Neutrophil (primary cell): ENCODE data around the gene PDF.

ENCODE experiments used
- H3K27ac ChIP-seq: fragments of 200-600 bp; sonication (generic); 2 replicates; pipeline ENCODE4 v1.5.1; 2016; ENCODE audit warnings: mild to moderate bottlenecking, moderate library complexity
- H3K27me3 ChIP-seq: fragments of 200-600 bp; sonication (generic); 2 replicates; pipeline ENCODE4 v1.6.0; 2016; ENCODE audit warnings: mild to moderate bottlenecking
- H3K36me3 ChIP-seq: fragments of 200-600 bp; sonication (generic); 2 replicates; pipeline ENCODE4 v1.5.1; 2017
- H3K4me1 ChIP-seq, 2 experiments: fragments of 200-600 bp in 1 of 2; sonication (generic) in 1 of 2; 1 replicate in 1 of 2; 2 replicates in 1 of 2; pipeline versions ENCODE4 v1.5.1 to v1.6.1; 2013 to 2016; ENCODE audit warnings: low read depth in 1 of 2, low read length in 1 of 2, mild to moderate bottlenecking in 1 of 2, moderate library complexity in 1 of 2; ENCODE audit not compliant: control insufficient read depth in 1 of 2, insufficient read depth in 1 of 2
- H3K4me3 ChIP-seq, 2 experiments: fragments of 200-600 bp in 1 of 2; sonication (generic) in 1 of 2; 1 replicate in 1 of 2; 2 replicates in 1 of 2; pipeline ENCODE4 v1.5.1; 2013 to 2016; ENCODE audit warnings: low read depth in 1 of 2, low read length in 1 of 2, mild to moderate bottlenecking in 1 of 2, moderate library complexity in 1 of 2
- H3K9me3 ChIP-seq: fragments of 200-600 bp; sonication (generic); 2 replicates; pipeline ENCODE4 v1.5.1; 2016
- CTCF ChIP-seq: fragments of 200-600 bp; sonication (generic); IDR thresholded peaks from 2 replicates; pipeline ENCODE4 v1.5.1; 2016; ENCODE audit warnings: antibody characterized with exemption

PDF gene

GRCh38 chr16:69313469-69313868 is 16.9 kb downstream of the PDF start:
- Histone ChIP-seq H3K4me1 (peaks cover 14 to 17% of the 10 kb centered on the region in 2 experiments), H3K9me3 (no peaks in the 10 kb centered on the region), H3K4me3 (no peak overlapping the region), H3K36me3 (peaks cover 42% of the 10 kb centered on the region), H3K27me3 (no peaks in the 10 kb centered on the region), H3K27ac (no peak overlapping the region)
- TF ChIP-seq CTCF, result no peak

- Histone ChIP-seq H3K27ac (peak overlapping the region; percentile 88), H3K9me3 (no peaks in the 10 kb centered on the region), H3K27me3 (no peaks in the 10 kb centered on the region), H3K36me3 (peaks cover 27% of the 10 kb centered on the region), H3K4me1 (peaks cover 14 to 17% of the 10 kb centered on the region in 2 experiments), H3K4me3 (peak overlapping the region; percentile 62 to 71)
- TF ChIP-seq CTCF, result no peak
These were observed 18.6 kb downstream of the PDF start for GRCh38 chr16:69311533-69312387.

GRCh38 chr16:69310653-69311532 is 19.5 kb downstream of the PDF start, which contains the start of gene VPS4A:
VPS4A (plus strand) TSS chr16:69311350; CDS start chr16:69311512, 162 bp downstream.
- TF ChIP-seq CTCF, result peak; percentile 100
- H3K9me3 ChIP-seq, result no peaks in the 10 kb centered on the region
- no peaks in the 10 kb centered on the region for H3K27me3 ChIP-seq
- H3K4me3 ChIP-seq, result peak within 1 kb of the TSS; percentile 62 to 71
- H3K27ac ChIP-seq, result peak within 1 kb of the TSS; percentile 88
- H3K4me1 ChIP-seq, result peaks cover 14 to 17% of the 10 kb centered on the region in 2 experiments
- peaks cover 18% of the 10 kb centered on the region for H3K36me3 ChIP-seq

GRCh38 chr16:69309316-69309715 is 21.1 kb downstream of the PDF start:
- TF ChIP-seq CTCF, result no peak
- peaks cover 4% of the 10 kb centered on the region for H3K36me3 ChIP-seq
- H3K4me1 ChIP-seq, result peaks cover 14 to 17% of the 10 kb centered on the region in 2 experiments

GRCh38 chr16:69307856-69308255 is 22.5 kb downstream of the PDF start:
- TF ChIP-seq CTCF, result no peak
- H3K4me1 ChIP-seq, result peaks cover 14 to 17% of the 10 kb centered on the region in 2 experiments
- no peaks in the 10 kb centered on the region for H3K36me3 ChIP-seq
- H3K4me3 ChIP-seq, result no peak overlapping the region
- H3K27ac ChIP-seq, result no peak overlapping the region
- H3K27me3 ChIP-seq, result no peaks in the 10 kb centered on the region
- H3K9me3 ChIP-seq, result no peaks in the 10 kb centered on the region

More at GRCh38 chr16:69309316-69309715, 21.1 kb downstream of the PDF start:
- H3K9me3 ChIP-seq, result no peaks in the 10 kb centered on the region
- no peaks in the 10 kb centered on the region for H3K27me3 ChIP-seq
- H3K4me3 ChIP-seq, result no peak overlapping the region
- H3K27ac ChIP-seq, result no peak overlapping the region
